Activated CD4-positive, alpha-beta memory T cell treated with anti-CD3 and anti-CD28 coated beads, Interleukin-2, amount 10 ng/mL, durations not matched to agents 7 days and 5 days (primary cell): ENCODE results near the gene CDH4. TPM values are rescaled to one million over a fixed set of nuclear protein-coding genes. Genes with fewer than 3 reads are reported as not detected.
"Not testable (repeated sequence)": the region's sequence is repeated elsewhere in the genome, so short reads cannot be mapped to it uniquely, and the experiment has no call there.

Experiments
- CTCF ChIA-PET: fragments of 350-600 bp; sonication (Branson Sonifier 250); formaldehyde crosslinking; loops from one replicate; lab custom pipeline; 2021; ENCODE audit warnings: antibody characterized with exemption, inconsistent platforms; lab: Charles Lee
- POLR2A ChIA-PET: fragments of 350-600 bp; sonication (Branson Sonifier 250); formaldehyde crosslinking; loops from one replicate; lab custom pipeline; 2021; ENCODE audit warnings: antibody characterized with exemption; lab: Charles Lee
- DNase-seq: peaks from one replicate; pipeline ENCODE4 v3.0.0-alpha.2; 2020
- H3K27ac Mint-ChIP-seq: one replicate; pipeline ENCODE4 v1.8.0; 2021; ENCODE audit warnings: mild to moderate bottlenecking, mixed read lengths
- H3K27me3 Mint-ChIP-seq: one replicate; pipeline ENCODE4 v1.8.0; 2021; ENCODE audit warnings: mixed read lengths
- H3K36me3 Mint-ChIP-seq: one replicate; pipeline ENCODE4 v1.8.0; 2021; ENCODE audit warnings: low read depth, mixed read lengths
- H3K4me1 Mint-ChIP-seq: one replicate; pipeline ENCODE4 v1.8.0; 2021; ENCODE audit warnings: mixed read lengths
- H3K4me3 Mint-ChIP-seq: one replicate; pipeline ENCODE4 v1.8.0; 2021; ENCODE audit warnings: mild to moderate bottlenecking, mixed read lengths
- H3K9me3 Mint-ChIP-seq: one replicate; pipeline ENCODE4 v1.8.0; 2021; ENCODE audit warnings: mixed read lengths
- total RNA-seq, 2 experiments: library from RNA; stranded (reverse); gene quantifications; one replicate each; pipeline ENCODE4 v1.2.3, GENCODE V29; 2021

The CDH4 gene
- total RNA-seq, 2 experiments from 2014 or later = 0.15 to 0.20 TPM

DNA sequence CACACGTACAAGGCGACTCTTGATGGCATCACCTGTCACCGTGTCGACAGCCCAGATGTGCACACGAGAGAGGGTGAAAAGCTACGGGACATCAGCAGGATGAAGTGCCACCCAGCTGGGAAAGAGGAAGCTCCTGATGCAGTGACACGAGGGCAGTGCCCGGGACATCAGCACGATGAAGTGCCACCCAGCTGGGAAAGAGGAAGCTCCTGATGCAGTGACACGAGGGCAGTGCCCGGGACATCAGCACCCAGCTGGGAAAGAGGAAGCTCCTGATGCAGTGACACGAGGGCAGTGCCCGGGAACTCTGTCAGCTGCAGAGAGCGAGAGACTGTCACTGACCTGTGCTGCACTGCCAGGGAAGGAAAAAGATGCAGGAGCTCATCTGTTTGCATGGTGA, 732.4 kb downstream of the CDH4 start:
- POLR2A ChIA-PET, H3K27ac Mint-ChIP-seq, H3K4me3 Mint-ChIP-seq, DNase-seq, H3K27me3 Mint-ChIP-seq, CTCF ChIA-PET: not testable (repeated sequence)
- Mint-ChIP-seq H3K36me3 (peaks cover 71% of the 10 kb centered on the region), H3K4me1 (peaks cover 20% of the 10 kb centered on the region), H3K9me3 (peaks cover 21% of the 10 kb centered on the region)

DNA sequence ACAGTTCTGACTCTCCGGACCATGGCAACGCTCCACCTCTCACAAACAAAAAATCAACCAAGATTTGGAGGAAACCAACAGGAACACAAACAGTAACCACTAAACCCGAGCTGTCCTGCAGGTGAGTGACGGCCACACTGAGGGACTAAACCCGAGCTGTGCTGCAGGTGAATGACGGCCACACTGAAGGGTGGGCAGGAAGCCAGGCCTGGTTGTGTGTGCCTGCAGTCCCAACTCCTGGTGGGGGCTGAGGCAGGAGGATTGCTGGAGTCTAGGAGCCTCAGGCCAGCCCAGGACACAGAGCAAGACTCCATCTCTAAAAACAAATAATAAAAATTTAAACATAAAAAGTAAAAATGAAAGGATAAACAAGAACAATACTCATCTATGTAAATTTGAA, 733.0 kb downstream of the CDH4 start:
- H3K36me3 Mint-ChIP-seq = peaks cover 78% of the 10 kb centered on the region
- ChIA-PET CTCF (no interaction called here), POLR2A (no interaction called here)
- H3K27ac Mint-ChIP-seq = no peak overlapping the region
- H3K9me3 Mint-ChIP-seq = peaks cover 21% of the 10 kb centered on the region
- H3K4me3 Mint-ChIP-seq = no peak overlapping the region
- no peaks in the 10 kb centered on the region for H3K27me3 Mint-ChIP-seq
- H3K4me1 Mint-ChIP-seq = peaks cover 20% of the 10 kb centered on the region
- DNase-seq = no peak

DNA sequence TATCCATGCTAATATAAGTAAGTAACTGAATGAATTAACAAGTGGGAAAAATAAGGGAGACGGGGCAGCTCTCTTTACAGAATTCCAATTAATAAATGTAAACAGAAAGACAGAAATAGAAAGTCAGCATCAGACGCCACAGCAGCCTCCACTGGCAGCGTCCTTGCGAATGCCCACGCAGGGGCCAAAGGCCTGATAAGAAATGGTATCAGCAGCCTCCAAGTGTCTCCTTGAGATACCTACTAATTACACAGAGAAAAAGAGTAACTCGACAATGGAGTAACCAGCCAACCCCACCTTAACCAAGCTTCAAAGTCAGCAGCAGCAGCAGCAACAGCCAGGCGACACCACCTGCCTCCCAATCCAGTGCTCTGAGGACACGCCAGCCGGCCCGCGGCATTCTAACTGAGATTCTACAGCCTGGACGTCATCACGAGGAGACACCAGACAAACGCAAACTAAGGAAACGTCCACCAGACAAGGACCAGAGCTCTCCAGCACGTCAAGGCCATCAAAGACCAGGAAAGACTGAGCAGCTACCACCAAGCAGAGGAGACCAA, 734.8 kb downstream of the CDH4 start:
- ChIA-PET POLR2A (no interaction called here), CTCF (no interaction called here)
- Mint-ChIP-seq H3K27ac (no peak overlapping the region), H3K4me1 (peaks cover 11% of the 10 kb centered on the region), H3K9me3 (peaks cover 24% of the 10 kb centered on the region), H3K4me3 (no peak overlapping the region), H3K36me3 (peaks cover 81% of the 10 kb centered on the region), H3K27me3 (no peaks in the 10 kb centered on the region)
- no peak for DNase-seq

DNA sequence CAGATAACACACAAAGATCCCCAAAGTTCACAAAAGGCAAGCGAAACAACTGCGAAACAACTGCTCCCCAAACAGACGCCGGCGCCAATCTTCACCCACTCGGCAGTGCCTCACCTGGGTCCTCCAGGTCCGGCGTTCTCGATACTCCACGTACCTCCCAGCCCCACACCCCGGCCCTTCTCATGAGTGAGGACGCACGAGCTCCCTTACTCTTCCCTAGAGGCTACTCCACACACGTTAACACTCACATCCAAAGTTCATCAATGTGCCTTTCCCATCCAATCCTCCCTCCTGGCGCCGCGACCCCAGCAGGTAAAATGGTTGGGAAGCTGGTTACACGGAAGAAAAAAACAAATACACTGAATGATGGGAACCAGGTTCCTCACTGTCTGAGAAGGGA, 736.6 kb downstream of the CDH4 start:
- H3K4me3 Mint-ChIP-seq = no peak overlapping the region
- H3K36me3 Mint-ChIP-seq = peaks cover 88% of the 10 kb centered on the region
- no peak overlapping the region for H3K27ac Mint-ChIP-seq
- ChIA-PET CTCF (no interaction called here), POLR2A (interaction anchor here (0.5 kb wide), 1 partner anchor 33 kb away, joined by 3 read pairs; no protein-coding TSS in a partner anchor)
- DNase-seq = no peak
- H3K9me3 Mint-ChIP-seq = peaks cover 26% of the 10 kb centered on the region
- H3K4me1 Mint-ChIP-seq = peaks cover 5% of the 10 kb centered on the region
- H3K27me3 Mint-ChIP-seq = no peaks in the 10 kb centered on the region

DNA sequence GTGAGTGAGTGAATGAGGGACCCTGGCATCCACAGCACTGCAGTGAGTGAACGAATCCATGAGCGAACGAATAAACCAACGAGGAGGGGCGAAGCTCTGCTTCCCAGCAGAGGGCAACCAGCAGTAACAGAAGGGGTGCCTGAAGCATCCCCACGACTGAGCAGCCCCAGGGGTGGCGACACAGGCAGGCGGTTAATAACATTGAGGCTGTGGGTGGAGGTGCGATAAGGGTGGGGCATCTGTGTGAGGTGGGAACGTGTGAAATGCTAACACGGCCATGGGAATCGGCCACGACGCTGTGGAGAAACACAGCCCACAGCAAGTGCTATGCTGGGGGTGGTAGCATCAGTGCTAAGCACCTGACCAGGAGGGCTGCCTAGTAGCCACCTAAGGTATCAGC, 737.7 kb downstream of the CDH4 start:
- ChIA-PET CTCF (no interaction called here), POLR2A (no interaction called here)
- Mint-ChIP-seq H3K27me3 (no peaks in the 10 kb centered on the region), H3K4me1 (no peaks in the 10 kb centered on the region), H3K9me3 (peaks cover 24% of the 10 kb centered on the region), H3K27ac (no peak overlapping the region), H3K4me3 (no peak overlapping the region), H3K36me3 (peaks cover 88% of the 10 kb centered on the region)
- no peak for DNase-seq
